Stimulated activated CD4-positive, alpha-beta T cell treated with anti-CD3 and anti-CD28 coated beads, Interleukin-2, amount 100 ng/mL, for 24 hours (primary cell): ENCODE results near the gene RNF40.
"Not testable (repeated sequence)": the region's sequence is repeated elsewhere in the genome, so short reads cannot be mapped to it uniquely, and the experiment has no call there.

ENCODE experiments used
- DNase-seq, 2 donors: peaks; one replicate each; pipeline ENCODE4 v3.0.0-alpha.2; 2020

The RNF40 gene

GRCh38 chr16:30785126-30786106 lies 23.3 kb downstream of the RNF40 start:
- no peak for DNase-seq

- DNase-seq, result peak in 1 of 2 donors; percentile 35
Measured at GRCh38 chr16:30786115-30786935, 24.2 kb downstream of the RNF40 start.

GRCh38 chr16:30786936-30787612 lies 25.0 kb downstream of the RNF40 start, which contains the start of gene ZNF629:
TSS of gene ZNF629 (minus strand) at chr16:30787205. CDS start at chr16:30784482, 2,723 bp downstream.
- peak; percentile 44 to 50 for DNase-seq

GRCh38 chr16:30787613-30788378 lies 25.7 kb downstream of the RNF40 start:
- DNase-seq, result no peak

- DNase-seq, result no peak
Measured at GRCh38 chr16:30793508-30794069, 31.5 kb downstream of the RNF40 start.

- no peak for DNase-seq
Measured at GRCh38 chr16:30794634-30795033, 32.5 kb downstream of the RNF40 start.

GRCh38 chr16:30797670-30798309 lies 35.7 kb downstream of the RNF40 start:
- DNase-seq, result no peak

GRCh38 chr16:30802936-30803335 lies 40.8 kb downstream of the RNF40 start:
- no peak for DNase-seq

GRCh38 chr16:30805056-30805369 lies 42.9 kb downstream of the RNF40 start:
- DNase-seq, result no peak

- peak; percentile 64 for DNase-seq
Measured at GRCh38 chr16:30805370-30806169, 43.4 kb downstream of the RNF40 start.

GRCh38 chr16:30808146-30808545 lies 46.0 kb downstream of the RNF40 start:
- DNase-seq, result no peak

GRCh38 chr16:30808890-30809426 lies 46.8 kb downstream of the RNF40 start:
- DNase-seq, result not testable (repeated sequence)

- not testable (repeated sequence) for DNase-seq
Measured at GRCh38 chr16:30809675-30810074, 47.6 kb downstream of the RNF40 start.

- no peak for DNase-seq
Measured at GRCh38 chr16:30813821-30814189, 51.7 kb downstream of the RNF40 start.

- no peak for DNase-seq
Measured at GRCh38 chr16:30816769-30817168, 54.6 kb downstream of the RNF40 start.

- no peak for DNase-seq
Measured at GRCh38 chr16:30820952-30821421, 58.9 kb downstream of the RNF40 start.

- not testable (repeated sequence) for DNase-seq
Measured at GRCh38 chr16:30821441-30821840, 59.3 kb downstream of the RNF40 start.

GRCh38 chr16:30821891-30822290 lies 59.8 kb downstream of the RNF40 start:
- no peak for DNase-seq
